ENCODE results near the gene KLHL7.
"Not testable (repeated sequence)": the region's sequence is repeated elsewhere in the genome, so short reads cannot be mapped to it uniquely, and the experiment has no call there.

KLHL7 gene

GRCh38 chr7:23108995-23109394, 3.4 kb downstream of the KLHL7 start:
- no peak for DNase-seq (ENCODE audit: low read depth)

- no peak for DNase-seq (ENCODE audit: low read depth)
Observed at GRCh38 chr7:23109470-23109869, 3.9 kb downstream of the KLHL7 start.

- no peak for DNase-seq (ENCODE audit: low read depth)
Observed at GRCh38 chr7:23114896-23115295, 9.3 kb downstream of the KLHL7 start.

GRCh38 chr7:23115991-23116390, 10.4 kb downstream of the KLHL7 start:
- no peak for DNase-seq (ENCODE audit: low read depth)

GRCh38 chr7:23117841-23118240, 12.3 kb downstream of the KLHL7 start:
- DNase-seq (ENCODE audit: low read depth) = no peak

- DNase-seq (ENCODE audit: low read depth) = no peak
Observed at GRCh38 chr7:23120106-23120505, 14.5 kb downstream of the KLHL7 start.

GRCh38 chr7:23121165-23121564, 15.6 kb downstream of the KLHL7 start:
- DNase-seq (ENCODE audit: low read depth) = no peak

GRCh38 chr7:23123007-23123406, 17.4 kb downstream of the KLHL7 start:
- no peak for DNase-seq (ENCODE audit: low read depth)

- no peak for DNase-seq (ENCODE audit: low read depth)
Observed at GRCh38 chr7:23123465-23123864, 17.9 kb downstream of the KLHL7 start.

GRCh38 chr7:23129036-23129435, 23.5 kb downstream of the KLHL7 start:
- DNase-seq (ENCODE audit: low read depth) = no peak

GRCh38 chr7:23131799-23132198, 26.2 kb downstream of the KLHL7 start:
- not testable (repeated sequence) for DNase-seq (ENCODE audit: low read depth)

- DNase-seq (ENCODE audit: low read depth) = no peak
Observed at GRCh38 chr7:23133797-23134196, 28.2 kb downstream of the KLHL7 start.

GRCh38 chr7:23135755-23136154, 30.2 kb downstream of the KLHL7 start:
- DNase-seq (ENCODE audit: low read depth) = no peak

GRCh38 chr7:23136216-23136615, 30.6 kb downstream of the KLHL7 start:
- DNase-seq (ENCODE audit: low read depth) = no peak

- no peak for DNase-seq (ENCODE audit: low read depth)
Observed at GRCh38 chr7:23157679-23158078, 52.1 kb downstream of the KLHL7 start.

- DNase-seq (ENCODE audit: low read depth) = no peak
Observed at GRCh38 chr7:23158546-23158945, 53.0 kb downstream of the KLHL7 start.

GRCh38 chr7:23161482-23161881, 55.9 kb downstream of the KLHL7 start:
- no peak for DNase-seq (ENCODE audit: low read depth)

- DNase-seq (ENCODE audit: low read depth) = no peak
Observed at GRCh38 chr7:23164846-23165245, 59.3 kb downstream of the KLHL7 start.

GRCh38 chr7:23165316-23165715, 59.7 kb downstream of the KLHL7 start:
- DNase-seq (ENCODE audit: low read depth) = no peak

GRCh38 chr7:23167691-23168090, 62.1 kb downstream of the KLHL7 start:
- no peak for DNase-seq (ENCODE audit: low read depth)

GRCh38 chr7:23168111-23168885, 62.7 kb downstream of the KLHL7 start:
- no peak for DNase-seq (ENCODE audit: low read depth)

GRCh38 chr7:23175938-23176337, 70.4 kb downstream of the KLHL7 start:
- DNase-seq (ENCODE audit: low read depth) = no peak

GRCh38 chr7:23181684-23182553, 76.3 kb downstream of the KLHL7 start, which contains the start of gene NUP42:
Gene NUP42, plus strand, starts transcription at chr7:23182048. Its CDS starts 38 bp downstream, at chr7:23182086.
- DNase-seq (ENCODE audit: low read depth) = peak; percentile 94
